ENCODE measurements around the gene CSF1.

DNA sequence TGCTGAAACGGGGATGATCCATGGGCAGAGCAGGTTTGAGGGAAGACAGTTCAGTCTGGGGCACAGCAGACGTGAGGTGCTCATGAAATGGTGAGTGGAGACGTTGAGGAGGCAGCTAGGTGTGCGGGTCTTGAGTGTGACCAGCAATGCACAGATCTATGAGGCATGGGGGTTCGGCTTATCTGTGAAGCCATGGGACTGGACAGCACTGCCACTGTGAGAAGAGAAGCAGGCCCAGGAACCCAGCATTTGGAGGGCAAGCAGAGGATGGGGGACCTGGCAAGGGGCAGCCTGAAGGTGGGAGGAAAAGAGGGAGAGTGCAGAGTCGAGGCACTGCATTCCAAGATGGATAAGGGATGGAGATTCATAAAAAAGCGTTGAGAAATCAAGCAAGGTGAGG is 8.0 kb downstream of the CSF1 start:
- TF ChIP-seq, protein P1, sequence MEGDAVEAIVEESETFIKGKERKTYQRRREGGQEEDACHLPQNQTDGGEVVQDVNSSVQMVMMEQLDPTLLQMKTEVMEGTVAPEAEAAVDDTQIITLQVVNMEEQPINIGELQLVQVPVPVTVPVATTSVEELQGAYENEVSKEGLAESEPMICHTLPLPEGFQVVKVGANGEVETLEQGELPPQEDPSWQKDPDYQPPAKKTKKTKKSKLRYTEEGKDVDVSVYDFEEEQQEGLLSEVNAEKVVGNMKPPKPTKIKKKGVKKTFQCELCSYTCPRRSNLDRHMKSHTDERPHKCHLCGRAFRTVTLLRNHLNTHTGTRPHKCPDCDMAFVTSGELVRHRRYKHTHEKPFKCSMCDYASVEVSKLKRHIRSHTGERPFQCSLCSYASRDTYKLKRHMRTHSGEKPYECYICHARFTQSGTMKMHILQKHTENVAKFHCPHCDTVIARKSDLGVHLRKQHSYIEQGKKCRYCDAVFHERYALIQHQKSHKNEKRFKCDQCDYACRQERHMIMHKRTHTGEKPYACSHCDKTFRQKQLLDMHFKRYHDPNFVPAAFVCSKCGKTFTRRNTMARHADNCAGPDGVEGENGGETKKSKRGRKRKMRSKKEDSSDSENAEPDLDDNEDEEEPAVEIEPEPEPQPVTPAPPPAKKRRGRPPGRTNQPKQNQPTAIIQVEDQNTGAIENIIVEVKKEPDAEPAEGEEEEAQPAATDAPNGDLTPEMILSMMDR (conservative IDR thresholded peaks at IDR 0.05): no peak
- TF ChIP-seq ZFX (IDR thresholded peaks at IDR 0.05): no peak
